Effector CD4-positive, alpha-beta T cell (primary cell): ENCODE data around the gene EPN3.

Source experiments
- DNase-seq: peaks from one replicate; pipeline ENCODE4 v3.0.0-alpha.2; 2020

Gene EPN3

DNA sequence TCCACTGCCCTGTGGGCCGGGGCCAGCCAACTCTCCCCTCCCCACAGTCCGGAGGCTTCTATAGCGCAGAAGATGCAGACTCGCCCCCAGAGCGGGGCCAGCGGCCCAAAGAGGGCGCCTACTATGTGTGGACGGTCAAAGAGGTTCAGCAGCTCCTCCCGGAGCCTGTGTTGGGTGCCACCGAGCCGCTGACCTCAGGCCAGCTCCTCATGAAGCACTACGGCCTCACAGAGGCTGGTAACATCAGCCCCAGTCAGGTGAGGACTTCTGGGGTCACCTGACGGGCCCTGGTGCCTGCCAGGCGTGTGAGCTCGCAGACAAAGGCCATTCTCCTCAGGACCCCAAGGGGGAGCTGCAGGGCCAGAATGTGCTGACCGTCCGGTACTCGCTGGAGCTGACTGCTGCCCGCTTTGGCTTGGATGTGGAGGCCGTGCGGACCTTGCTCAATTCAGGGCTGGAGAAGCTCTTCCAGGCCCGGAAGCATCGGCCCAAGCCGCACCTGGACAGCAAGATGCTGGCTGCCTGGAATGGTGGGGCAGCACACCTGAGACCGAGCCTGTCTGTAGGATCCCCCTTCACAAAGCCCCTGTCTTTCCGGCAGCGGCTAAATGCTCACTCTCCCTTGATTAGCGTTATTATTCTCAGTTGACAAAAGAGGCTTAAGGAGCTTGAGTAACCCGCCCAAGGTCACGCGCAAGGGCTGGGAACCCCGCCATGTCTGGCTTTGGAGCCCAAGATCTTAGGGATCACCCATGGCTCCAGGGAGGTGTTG is 18.3 kb downstream of the EPN3 start:
- no peak for DNase-seq

DNA sequence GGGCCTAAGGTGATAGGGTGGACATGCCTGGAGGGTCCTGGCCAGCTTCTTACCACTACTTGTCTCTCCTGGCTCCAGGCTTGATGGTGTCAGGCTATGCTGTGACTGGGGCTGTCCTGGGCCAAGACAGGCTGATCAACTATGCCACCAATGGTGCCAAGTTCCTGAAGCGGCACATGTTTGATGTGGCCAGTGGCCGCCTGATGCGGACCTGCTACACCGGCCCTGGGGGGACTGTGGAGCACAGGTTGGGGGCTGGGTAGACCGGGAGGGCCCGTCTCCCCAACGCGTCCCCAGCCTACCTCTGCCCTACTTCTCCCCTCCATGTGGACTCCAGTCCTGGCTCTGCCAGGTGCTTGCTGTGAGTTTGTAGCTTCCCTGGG is 18.9 kb downstream of the EPN3 start:
- DNase-seq, result no peak

DNA sequence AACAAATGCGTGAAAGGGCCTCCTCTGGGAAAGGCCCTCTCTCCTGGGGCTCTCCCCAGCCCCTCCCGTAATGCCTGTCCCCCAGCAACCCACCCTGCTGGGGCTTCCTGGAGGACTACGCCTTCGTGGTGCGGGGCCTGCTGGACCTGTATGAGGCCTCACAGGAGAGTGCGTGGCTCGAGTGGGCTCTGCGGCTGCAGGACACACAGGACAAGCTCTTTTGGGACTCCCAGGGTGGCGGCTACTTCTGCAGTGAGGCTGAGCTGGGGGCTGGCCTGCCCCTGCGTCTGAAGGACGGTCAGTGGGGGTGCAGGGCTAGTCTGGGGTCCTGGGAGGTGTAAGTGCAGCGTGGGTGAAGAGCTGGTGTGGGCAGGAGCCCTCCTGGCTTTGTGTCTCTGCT is 19.3 kb downstream of the EPN3 start:
- no peak for DNase-seq

DNA sequence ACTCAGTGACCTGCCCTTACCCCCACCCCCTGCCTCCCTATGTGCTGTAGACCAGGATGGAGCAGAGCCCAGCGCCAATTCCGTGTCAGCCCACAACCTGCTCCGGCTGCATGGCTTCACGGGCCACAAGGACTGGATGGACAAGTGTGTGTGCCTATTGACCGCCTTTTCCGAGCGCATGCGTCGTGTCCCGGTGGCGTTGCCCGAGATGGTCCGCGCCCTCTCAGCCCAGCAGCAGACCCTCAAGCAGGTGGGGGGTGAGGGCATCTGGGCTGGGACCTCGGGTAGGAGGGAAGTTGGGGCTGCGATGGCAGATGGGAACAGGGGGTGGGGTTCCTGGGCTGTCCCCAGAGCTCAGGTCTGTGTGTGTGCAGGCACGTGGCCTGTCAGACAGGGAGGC is 21.7 kb downstream of the EPN3 start:
- no peak for DNase-seq

DNA sequence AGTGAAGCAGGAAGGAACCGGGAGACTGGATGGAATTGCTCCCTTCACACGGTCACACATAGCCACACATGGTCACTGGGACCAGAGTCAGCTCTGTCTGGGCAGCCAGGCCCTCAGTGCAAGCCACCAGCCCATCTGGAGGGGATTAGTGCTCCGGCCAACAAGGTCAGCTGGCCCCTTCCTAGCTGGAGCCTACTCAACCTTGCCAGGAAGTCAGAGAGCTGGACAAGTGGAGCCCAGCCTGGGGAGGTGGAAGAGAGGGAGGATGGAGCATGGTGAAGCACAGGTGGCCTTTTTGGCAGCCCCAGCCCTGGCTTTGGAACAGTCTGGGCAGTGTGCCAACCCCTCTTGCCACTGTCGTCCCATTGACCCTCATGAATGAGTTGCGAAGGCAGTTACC is 24.3 kb downstream of the EPN3 start:
- DNase-seq, result no peak

DNA sequence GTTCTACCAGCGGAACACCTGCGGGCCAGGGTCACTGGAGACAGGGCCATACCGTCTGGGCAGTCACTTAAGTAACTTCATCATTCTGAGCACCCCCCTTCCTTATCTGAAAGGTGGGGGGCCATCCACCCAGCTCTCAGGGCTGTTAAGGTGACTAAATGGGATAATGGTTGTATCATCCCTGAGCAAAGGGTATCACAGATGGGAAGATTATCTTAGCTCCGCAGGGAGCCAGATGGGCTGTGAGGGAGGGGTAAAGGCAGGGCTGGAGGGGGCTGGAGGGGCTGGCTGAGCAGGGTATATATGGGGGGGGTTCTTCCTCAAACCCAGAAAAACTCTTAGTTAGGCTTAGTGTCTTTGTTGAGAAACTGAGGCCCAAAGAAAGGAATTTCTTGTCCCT is 25.1 kb downstream of the EPN3 start:
- DNase-seq, result no peak

DNA sequence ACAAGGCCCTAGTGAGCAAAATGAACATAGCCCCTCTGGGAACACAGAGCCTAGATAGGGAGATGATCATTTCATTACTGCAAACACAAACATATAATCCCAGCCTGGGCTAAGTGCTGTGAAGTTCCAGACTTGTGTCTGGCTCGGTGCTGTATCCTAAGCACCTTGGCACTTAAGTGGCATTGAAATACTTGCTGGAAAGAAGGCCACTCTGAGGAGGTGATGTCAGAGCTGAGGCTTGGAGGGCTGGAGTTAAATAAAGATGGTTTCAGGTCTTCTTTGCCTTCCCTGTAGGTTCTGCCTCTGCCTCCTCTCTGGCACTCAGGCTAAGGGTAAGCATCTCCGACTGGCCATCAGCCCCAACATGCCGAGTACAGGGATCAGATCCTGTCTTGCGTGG is 25.6 kb downstream of the EPN3 start:
- DNase-seq, result no peak

DNA sequence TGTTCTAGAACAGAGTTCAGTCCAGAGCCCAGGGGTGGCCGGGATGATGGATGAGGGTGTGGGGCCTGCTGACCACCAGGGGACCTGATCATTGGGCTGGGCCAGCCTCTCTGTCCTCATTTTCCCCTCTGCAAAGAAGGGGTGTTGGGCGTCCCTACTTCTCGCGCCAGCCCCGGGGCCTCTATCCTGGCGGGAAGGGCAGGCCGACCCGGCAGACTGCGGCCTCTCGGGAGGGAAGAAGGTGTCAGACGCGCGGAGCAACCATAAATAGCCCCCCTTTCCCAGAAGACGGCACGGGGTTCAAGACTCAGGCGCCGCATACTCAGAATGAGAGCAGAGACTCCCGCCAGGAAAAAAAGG is 26.0 kb downstream of the EPN3 start:
- DNase-seq, result no peak

DNA sequence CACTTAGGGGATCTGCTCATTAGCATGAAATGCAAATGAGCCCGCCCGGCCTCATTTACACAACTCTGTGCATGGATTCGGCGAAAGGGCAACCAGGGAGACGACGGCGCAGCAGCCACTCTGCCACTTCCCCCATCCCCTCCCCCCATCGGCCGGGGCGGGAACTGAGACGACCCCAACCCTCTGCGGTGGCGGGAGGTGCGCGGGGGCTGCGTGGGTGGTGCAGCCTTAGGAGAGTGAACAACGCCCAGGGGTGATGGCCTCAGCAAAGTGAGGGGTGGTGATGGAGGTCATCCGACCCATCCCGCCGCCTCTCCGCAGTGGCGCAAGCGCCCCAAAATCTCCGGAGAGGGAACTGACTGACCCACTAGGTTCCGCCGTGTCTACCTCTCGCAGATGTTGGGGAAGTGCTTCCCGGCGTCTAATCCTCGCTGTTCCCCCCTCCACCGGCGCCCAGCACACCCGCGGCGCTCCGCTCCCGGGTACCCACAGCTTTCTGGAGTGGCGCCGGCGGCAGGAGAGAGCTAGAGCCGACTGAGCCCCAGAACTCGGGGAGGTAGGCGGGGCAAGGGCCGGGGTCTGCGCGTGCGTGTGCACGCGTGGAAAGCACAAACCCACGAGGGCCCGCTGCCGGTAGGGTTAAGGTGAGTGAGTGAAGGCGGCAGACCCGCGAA is 26.5 kb downstream of the EPN3 start:
- DNase-seq, result no peak

DNA sequence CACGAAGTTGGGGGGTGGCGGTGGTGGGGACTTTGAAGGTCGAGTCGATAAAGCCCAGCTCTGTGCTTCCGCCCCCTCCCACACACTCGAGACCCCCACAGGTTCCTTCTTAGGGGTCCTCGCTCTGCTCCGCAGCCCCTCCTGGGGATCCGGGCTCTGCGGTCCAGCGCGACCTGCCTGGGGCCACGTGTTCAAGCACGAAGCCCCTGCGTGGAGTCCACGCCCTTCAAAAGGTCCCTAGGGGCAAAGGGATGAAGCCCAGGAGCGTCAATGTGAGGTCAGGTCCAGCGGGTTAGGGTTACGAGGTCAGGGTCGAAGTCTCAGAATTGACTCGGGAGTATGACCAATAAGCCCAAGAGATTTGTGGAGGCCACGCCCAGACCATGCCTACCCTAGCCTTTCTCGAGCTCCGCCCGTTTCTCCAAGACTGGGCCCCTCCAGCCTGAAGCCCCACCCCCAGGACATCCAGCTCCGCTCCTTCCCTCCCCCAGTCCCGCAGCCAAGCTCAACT is 27.2 kb downstream of the EPN3 start:
- peak; percentile 9 for DNase-seq

DNA sequence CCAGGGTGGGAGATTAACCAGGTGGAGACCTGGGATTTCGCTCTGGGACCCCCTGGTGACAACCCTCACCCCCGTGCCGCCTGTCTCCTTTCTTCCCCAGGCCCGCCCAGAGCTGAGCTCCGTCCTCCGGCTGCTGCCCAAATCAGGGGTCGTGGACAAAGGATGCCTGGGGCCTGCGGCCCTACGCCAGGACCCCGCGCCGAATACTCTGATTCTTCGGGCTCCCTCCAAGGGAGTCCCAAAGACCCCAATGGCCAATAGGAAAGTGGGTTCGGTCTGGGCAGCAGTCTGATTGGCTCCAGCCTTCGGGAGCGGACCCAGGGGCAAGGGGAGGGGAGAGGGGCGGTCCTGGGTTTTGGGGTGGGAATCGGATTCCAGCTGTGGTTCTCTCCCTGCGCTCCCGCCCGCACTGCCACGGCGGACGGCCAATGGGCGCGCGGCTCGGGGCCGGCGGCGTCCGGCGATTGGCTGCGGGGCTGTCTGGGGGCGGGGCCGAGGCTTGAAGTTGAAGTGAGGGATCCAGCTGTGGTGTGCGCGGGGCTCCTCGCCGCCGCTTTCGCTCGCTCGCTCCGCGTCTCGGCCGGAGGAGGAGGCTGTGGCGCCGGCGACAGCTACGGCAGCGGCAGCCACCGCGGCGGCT is 27.8 kb downstream of the EPN3 start, which contains the start of gene CACNA1G:
CACNA1G (plus strand) TSS at position 531 of the 640 bp plus-strand sequence. CDS start 745 bp downstream, outside the sequence.
- peak; percentile 78 for DNase-seq

DNA sequence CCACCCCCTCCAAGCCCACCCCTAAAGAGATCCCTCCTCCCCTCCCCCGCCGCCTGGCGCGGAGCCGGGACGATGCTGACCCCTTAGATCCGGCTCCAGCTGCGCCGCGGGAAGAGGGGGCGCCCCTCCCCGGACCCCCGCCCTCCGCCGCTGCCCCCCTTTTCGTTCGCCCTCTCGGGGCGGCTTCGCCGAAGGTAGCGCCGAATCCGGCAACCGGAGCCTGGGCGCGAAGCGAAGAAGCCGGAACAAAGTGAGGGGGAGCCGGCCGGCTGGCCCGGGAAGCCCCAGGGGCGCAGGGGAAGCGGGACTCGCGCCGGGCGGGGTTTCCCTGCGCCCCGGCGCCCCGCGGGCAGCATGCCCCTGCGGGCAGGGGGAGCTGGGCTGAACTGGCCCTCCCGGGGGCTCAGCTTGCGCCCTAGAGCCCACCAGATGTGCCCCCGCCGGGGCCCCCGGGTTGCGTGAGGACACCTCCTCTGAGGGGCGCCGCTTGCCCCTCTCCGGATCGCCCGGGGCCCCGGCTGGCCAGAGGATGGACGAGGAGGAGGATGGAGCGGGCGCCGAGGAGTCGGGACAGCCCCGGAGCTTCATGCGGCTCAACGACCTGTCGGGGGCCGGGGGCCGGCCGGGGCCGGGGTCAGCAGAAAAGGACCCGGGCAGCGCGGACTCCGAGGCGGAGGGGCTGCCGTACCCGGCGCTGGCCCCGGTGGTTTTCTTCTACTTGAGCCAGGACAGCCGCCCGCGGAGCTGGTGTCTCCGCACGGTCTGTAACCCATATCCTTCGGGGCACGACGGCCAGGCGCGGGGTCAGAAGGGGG is 28.6 kb downstream of the EPN3 start:
- DNase-seq, result peak; percentile 12

DNA sequence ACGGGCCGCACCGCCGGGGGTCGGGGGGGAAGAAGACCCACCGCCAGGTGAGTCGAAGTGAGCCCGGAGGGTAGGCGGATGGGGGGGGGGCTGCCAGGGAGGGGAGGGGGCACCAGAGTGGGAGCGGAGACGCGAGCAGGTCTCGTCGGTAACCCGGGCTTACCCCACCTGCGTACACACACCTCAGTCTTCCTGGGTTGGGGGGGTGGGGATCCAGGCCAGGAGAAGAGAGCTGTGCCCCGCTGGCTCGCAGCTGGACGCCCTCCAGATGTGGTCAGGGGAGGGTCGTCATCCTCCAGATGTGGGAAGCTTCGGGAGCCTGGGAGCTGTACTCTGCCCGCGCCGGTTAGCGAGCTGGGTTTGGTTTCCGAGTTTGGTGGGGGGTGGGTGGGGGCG is 29.2 kb downstream of the EPN3 start:
- DNase-seq, result no peak

DNA sequence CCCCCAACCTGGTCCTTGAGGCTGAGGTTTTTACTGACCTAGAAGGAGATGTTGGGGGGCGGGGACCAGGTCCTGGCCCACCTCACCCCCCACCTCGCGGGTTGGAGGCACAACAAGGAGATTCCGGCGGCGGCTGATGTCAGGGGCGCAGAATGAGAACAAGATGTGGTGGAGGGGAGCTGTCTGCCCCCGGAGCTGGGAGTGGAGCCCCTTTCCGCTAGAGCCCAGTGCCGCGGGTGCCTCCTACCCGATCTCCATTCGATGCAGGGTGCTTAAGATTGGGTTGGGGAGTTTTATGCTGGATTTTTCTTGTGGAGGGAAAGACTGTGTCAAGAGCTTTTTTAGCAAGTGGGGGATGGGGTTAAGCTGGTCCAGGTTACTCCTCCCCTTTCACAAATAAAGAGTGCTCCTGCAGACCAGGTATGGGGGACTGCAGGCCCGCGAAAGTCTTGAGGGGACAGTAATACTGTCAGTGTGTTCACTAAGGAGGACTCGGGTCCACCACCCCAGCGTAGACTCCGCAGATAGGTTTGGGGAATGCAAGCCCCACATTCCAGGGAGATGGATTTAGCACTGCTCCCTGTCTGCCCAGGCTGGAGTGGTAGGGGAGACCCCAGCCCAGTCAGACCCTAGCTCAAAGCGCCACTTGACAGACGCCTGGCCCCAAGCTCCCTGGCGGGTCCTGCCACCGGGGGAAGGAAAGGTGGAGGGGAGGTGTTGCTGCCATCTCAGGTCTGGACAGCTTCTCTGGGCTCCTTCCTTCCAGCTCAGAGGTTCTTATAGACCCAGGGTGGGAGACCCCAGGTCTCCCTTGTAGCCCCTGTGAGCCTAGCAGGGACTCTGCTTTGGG is 29.9 kb downstream of the EPN3 start:
- DNase-seq, result no peak

DNA sequence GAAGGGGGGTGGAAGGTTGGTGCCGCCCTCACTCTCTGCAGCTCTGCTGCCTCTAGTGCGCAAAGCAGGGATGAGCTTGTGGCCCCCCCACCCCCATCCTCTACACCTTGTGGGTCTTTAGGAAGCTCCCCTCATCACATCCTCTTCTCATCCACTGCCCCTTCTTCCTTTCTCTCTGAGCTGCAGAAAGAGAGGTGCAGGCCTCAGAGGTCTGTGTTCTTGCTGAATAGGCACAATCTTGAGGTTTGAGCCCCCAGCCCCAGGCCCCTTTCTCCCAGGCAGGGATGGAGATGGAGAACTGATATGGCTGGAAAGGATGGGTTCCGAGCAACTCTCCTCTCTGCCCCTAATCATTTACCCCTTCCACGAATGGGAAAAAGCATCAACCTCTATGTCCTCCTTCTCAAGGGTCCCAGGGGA is 30.6 kb downstream of the EPN3 start:
- no peak for DNase-seq

DNA sequence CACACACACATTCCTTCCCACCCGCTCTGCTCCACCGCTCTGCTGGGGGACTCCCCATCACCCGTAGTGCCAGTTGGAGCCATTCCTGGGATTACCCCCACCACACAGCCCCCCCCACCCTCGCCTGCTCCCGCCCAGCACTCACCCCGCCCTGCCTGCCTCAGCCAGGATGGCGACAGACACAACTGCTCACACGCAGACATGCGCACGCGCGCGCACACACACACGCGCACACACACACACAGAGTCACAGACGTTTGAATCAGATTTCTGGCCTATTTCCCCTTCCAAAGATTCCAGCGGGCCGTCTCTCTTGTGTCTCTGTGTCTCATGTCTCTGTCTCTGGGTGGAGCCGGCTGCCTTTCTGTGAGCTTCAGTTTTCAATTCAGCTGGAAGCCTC is 32.4 kb downstream of the EPN3 start:
- no peak for DNase-seq

DNA sequence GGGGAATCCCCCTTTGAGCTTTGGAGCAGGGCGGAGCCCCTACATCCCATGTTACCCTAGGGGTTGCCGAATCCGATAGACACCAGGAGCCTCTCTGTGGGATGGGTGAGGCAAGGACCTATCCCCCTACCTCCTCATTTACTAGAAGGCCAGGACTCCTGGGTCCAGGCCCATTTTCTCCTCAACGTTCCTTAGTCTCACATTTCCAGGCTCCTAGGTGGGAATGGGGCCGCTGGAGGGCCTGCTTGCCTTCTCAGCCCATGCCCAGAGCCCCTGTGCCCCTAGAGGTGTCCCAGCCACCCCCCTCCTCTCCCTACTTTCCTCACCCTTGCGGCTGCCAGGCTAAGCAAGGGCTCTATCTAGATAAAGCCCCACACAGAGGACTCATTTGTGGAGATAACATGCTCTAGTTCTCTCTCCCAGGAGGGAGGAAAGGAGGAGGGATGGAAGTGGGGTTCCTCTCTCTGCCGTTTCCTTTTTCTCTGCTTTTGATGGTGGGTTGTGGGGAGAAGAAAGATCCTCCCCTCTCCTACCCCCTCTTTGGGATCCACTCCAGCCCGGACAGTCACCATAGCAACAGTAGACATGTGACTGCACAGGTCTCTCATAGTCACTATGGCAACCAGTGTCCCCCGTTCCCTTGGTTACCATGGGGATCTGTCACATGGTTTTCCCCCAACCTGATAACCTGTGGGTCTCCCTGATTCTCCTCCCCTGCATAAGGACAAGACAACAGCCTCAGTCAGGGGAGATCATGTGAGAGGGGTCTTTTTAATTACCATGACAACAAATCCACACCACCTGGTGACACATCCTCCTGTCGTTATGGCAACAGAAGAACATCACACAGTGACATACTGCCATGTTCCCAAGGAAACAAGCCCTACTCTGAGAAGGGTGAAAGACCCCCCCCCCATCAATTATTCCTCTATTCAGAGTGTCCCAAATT is 33.1 kb downstream of the EPN3 start:
- no peak for DNase-seq

DNA sequence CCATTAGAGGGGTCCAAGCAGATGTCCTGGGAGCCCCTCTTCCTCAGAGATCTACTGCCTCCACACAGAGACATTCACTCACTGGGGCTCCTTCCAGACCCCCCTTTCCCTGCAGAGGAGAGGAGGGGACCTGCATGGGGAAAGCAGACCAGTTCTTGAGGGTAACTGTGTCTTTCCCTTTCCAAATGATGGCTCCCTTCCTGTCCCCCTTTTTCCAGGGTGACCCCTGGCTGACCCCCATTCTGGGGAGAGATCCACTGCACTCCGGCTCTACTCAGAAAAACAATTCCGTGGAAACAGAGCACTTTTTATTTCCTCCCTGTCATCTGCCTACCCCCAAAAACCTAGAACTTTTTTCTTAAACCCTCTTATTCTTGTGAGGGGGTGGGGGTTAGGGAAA is 34.4 kb downstream of the EPN3 start:
- DNase-seq, result no peak

DNA sequence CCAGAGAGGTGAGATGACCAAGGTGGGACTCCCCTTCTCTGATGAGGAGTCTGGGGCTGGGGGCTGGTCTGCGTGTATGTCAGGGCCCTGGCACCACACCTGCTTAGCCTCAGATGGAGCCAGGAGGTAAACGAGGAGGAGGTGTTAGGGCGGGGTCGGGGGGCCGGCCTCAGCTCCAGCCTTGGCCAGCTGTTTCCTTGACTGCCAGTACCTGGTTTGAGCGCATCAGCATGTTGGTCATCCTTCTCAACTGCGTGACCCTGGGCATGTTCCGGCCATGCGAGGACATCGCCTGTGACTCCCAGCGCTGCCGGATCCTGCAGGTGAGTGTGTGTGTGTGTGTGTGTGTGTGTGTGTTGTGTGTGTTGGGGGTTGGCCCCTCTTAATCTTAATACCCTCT is 36.1 kb downstream of the EPN3 start:
- DNase-seq, result no peak

DNA sequence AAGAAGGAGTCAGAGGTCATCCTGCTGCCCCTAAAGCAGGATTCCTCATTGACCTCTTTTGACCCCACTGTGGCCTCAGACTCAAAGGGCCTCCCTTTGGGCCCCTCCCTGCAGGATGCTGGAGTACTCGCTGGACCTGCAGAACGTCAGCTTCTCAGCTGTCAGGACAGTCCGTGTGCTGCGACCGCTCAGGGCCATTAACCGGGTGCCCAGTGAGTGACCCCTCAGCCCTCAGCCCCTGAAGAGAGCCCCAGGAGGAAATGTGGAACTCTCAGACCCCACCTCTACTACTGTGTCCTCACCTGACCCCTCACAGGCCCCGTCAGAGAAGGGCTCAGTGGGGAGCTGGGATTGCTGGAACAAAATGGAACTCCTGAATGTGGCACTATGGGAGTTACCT is 37.1 kb downstream of the EPN3 start:
- no peak for DNase-seq

DNA sequence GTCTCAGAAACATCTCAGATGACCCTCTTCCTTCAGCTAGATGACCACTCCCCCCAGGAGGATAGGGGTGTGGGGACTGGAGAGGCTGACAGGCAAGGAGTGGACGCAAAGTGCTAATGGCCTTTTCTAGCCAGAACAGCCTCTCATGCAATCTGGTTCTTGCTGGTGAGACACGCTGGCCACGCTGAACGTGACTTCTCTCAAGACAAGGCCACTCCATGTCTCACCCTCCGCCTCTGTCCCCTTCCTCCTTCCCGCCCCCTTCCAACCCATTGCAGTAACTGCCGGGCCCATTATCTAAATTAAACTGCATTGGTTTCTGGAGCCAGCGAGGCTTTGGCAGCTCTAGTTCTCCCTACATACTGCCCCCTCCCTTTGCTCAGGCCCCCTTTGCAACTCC is 37.5 kb downstream of the EPN3 start:
- no peak for DNase-seq
